HG03108 (cell line): ENCODE results near the gene MCTS1.
A peak's percentile ranks its signal among the peaks of the same experiment; 100 is the strongest.
"Not testable (repeated sequence)": the region's sequence is repeated elsewhere in the genome, so short reads cannot be mapped to it uniquely, and the experiment has no call there.

ENCODE experiments used
- ATAC-seq: cut with Tn5 transposase; IDR thresholded peaks from one replicate; pipeline ENCODE4 v1.9.1; 2021; ENCODE audit warnings: moderate library complexity; ENCODE audit not compliant: unreplicated experiment

MCTS1 gene

GRCh38 chrX:120625371-120625770, 21.5 kb downstream of the MCTS1 start:
- ATAC-seq, result no peak

- peak; percentile 94 for ATAC-seq
Observed at GRCh38 chrX:120629667-120630537, 26.0 kb downstream of the MCTS1 start, which contains the start of gene C1GALT1C1. C1GALT1C1 (minus strand) TSS chrX:120630054; CDS start chrX:120627166, 2,888 bp downstream.

GRCh38 chrX:120638619-120639018, 34.7 kb downstream of the MCTS1 start:
- no peak for ATAC-seq

- no peak for ATAC-seq
Observed at GRCh38 chrX:120642871-120643270, 39.0 kb downstream of the MCTS1 start.

- no peak for ATAC-seq
Observed at GRCh38 chrX:120647127-120647526, 43.2 kb downstream of the MCTS1 start.

GRCh38 chrX:120652256-120652655, 48.4 kb downstream of the MCTS1 start:
- ATAC-seq, result not testable (repeated sequence)

- no peak for ATAC-seq
Observed at GRCh38 chrX:120653000-120653399, 49.1 kb downstream of the MCTS1 start.

- no peak for ATAC-seq
Observed at GRCh38 chrX:120660637-120661036, 56.7 kb downstream of the MCTS1 start.
